Measurements from ENCODE around the gene C17orf107. TPM values are rescaled to one million over a fixed set of nuclear protein-coding genes. Genes with fewer than 3 reads are reported as not detected.

C17orf107 gene
- total and polyA plus RNA-seq, 2 experiments from 2014 or later: 3.9 to 8.8 TPM

- H3F3A ChIP-seq (ENCODE audit: insufficient read depth): peaks cover 43% of the 10 kb centered on the region
- peaks cover 11% of the 10 kb centered on the region for H3K36me3 ChIP-seq (ENCODE audit: low read depth)
- DNase-seq: peak; percentile 96
- H3K79me2 ChIP-seq (ENCODE audit: insufficient read depth): peaks cover 50% of the 10 kb centered on the region
- TF ChIP-seq EZH2 (IDR thresholded peaks at IDR 0.05; ENCODE audit: insufficient read depth, poor library complexity, severe bottlenecking): no peak
- TF ChIP-seq EZH2phosphoT487 (IDR thresholded peaks at IDR 0.05; ENCODE audit: insufficient read depth, low read depth): no peak
- H3K4me1 ChIP-seq (ENCODE audit: insufficient read depth): peaks cover 20% of the 10 kb centered on the region
- peak within 1 kb of the TSS; percentile 83 for H3K9ac ChIP-seq
- H3K27me3 ChIP-seq (replicated peaks; ENCODE audit: insufficient read depth): no peaks in the 10 kb centered on the region
- no peaks in the 10 kb centered on the region for H3K9me3 ChIP-seq (ENCODE audit: low read depth)
- peaks cover 6% of the 10 kb centered on the region; the same call in 1 of the 2 replicates for H4K20me1 ChIP-seq (ENCODE audit: insufficient read depth)
- WGBS, 2 experiments (ENCODE audit: low coverage in 1 of 2, low lambda C conversion rate in 2 of 2, missing lambda C conversion rate in 2 of 2): 1% methylated on average over 49 to 57 of the region's 59 CpGs
- H3K4me3 ChIP-seq: peak within 1 kb of the TSS; percentile 93
- peak within 1 kb of the TSS; percentile 69 for H2AFZ ChIP-seq
- no peaks in the 10 kb centered on the region for H3K9me2 ChIP-seq (ENCODE audit: insufficient read depth)
- in situ Hi-C loops (cut with MboI): no loop called here
- H3K27ac ChIP-seq: peak within 1 kb of the TSS; percentile 91
- peak within 1 kb of the TSS; percentile 97 for H3K4me2 ChIP-seq (ENCODE audit: unreplicated experiment)
Measured at GRCh38 chr17:4948166-4948930, 49.0 kb downstream of the C17orf107 start, which contains the start of gene PFN1. Gene PFN1, minus strand, starts transcription at chr17:4948530. Its CDS starts 136 bp downstream, at chr17:4948394.

DNA sequence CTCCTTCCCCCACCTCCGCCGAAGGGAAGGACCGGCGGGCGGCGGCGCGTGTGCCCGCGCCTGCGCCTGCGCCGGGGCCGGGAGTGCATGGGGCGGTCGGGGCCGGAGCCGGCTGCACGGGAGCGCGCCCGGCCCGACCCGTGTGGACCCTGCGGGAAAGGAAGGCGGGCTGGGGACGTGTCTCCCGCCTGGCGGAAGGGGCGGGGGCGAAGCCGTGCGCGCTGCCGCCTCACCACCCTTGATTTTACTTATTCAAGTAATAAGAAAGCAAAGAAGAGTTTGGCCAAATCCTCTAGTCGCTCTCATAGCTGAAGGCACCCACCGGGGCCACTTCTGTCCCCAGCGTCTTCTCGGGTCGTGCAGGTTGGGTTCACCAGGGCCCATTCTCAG, 49.6 kb downstream of the C17orf107 start:
- H2AFZ ChIP-seq: peak overlapping the region; percentile 69
- WGBS, 2 experiments (ENCODE audit: low coverage in 1 of 2, low lambda C conversion rate in 2 of 2, missing lambda C conversion rate in 2 of 2): 1 to 3% methylated on average over 24 to 27 of the region's 40 CpGs
- peaks cover 39% of the 10 kb centered on the region for H3F3A ChIP-seq (ENCODE audit: insufficient read depth)
- H3K4me3 ChIP-seq: peak overlapping the region; percentile 93
- peak overlapping the region; percentile 83 for H3K9ac ChIP-seq
- no peaks in the 10 kb centered on the region for H3K9me3 ChIP-seq (ENCODE audit: low read depth)
- peaks cover 44% of the 10 kb centered on the region for H3K79me2 ChIP-seq (ENCODE audit: insufficient read depth)
- in situ Hi-C loops (cut with MboI): no loop called here
- H3K4me2 ChIP-seq (ENCODE audit: unreplicated experiment): peak overlapping the region; percentile 97
- H3K27me3 ChIP-seq (replicated peaks; ENCODE audit: insufficient read depth): no peaks in the 10 kb centered on the region
- no peaks in the 10 kb centered on the region for H3K9me2 ChIP-seq (ENCODE audit: insufficient read depth)
- peaks cover 25% of the 10 kb centered on the region for H3K4me1 ChIP-seq (ENCODE audit: insufficient read depth)
- H3K27ac ChIP-seq: peak overlapping the region; percentile 91
- H4K20me1 ChIP-seq (ENCODE audit: insufficient read depth): peaks cover 6% of the 10 kb centered on the region; the same call in 1 of the 2 replicates
- peak; percentile 95 for DNase-seq
- TF ChIP-seq EZH2phosphoT487 (IDR thresholded peaks at IDR 0.05; ENCODE audit: insufficient read depth, low read depth) (no peak), EZH2 (IDR thresholded peaks at IDR 0.05; ENCODE audit: insufficient read depth, poor library complexity, severe bottlenecking) (no peak)
- H3K36me3 ChIP-seq (ENCODE audit: low read depth): peaks cover 11% of the 10 kb centered on the region

DNA sequence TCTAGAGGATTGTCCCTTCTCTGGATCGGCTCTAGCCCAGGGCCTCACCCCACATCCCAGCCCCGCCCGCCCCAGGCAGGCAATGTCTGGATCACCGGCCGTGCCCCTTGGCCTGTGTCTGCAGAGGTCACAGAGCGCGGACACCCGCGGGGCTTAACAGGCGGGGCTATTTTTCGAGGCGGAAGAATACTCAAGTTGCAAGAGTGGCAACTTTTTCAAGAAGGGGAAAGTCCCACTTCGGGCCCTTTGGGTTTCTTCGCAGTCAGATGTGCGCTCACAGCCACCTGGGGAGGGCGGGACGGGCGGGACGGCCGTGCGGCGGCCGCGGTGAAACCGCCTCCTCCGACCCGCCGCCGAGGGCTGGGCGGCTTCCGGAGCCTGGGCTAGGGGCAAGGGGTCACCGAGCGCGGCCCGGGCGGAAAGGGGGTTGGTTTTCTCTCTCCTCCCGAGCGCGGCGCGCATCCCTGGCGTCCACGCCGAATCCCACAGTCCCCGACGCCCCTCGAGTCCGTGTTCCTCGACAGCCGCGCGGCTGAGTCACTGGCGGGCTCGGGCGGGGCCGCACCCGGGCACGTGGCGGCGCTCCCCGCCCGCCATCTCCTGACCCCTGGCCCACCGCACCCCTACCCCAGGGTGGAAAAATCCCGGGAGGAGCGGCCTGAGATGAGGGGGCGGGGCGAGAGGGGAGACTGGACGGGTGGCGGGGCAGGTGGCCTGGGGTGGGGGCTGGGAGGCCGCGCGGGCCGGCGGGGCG, 50.2 kb downstream of the C17orf107 start:
- H3K4me3 ChIP-seq: peak overlapping the region; percentile 93
- peak; percentile 80 for DNase-seq
- TF ChIP-seq EZH2phosphoT487 (IDR thresholded peaks at IDR 0.05; ENCODE audit: insufficient read depth, low read depth) (no peak), EZH2 (IDR thresholded peaks at IDR 0.05; ENCODE audit: insufficient read depth, poor library complexity, severe bottlenecking) (no peak)
- peaks cover 25% of the 10 kb centered on the region for H3K4me1 ChIP-seq (ENCODE audit: insufficient read depth)
- H3K4me2 ChIP-seq (ENCODE audit: unreplicated experiment): peak overlapping the region; percentile 97
- peak overlapping the region; percentile 65 for H2AFZ ChIP-seq
- WGBS, 2 experiments (ENCODE audit: low coverage in 1 of 2, low lambda C conversion rate in 2 of 2, missing lambda C conversion rate in 2 of 2): 1% methylated on average over 37 to 49 of the region's 75 CpGs
- no peaks in the 10 kb centered on the region for H3K9me3 ChIP-seq (ENCODE audit: low read depth)
- H3K9ac ChIP-seq: peak overlapping the region; percentile 83
- peaks cover 5% of the 10 kb centered on the region; the same call in 1 of the 2 replicates for H4K20me1 ChIP-seq (ENCODE audit: insufficient read depth)
- no peaks in the 10 kb centered on the region for H3K27me3 ChIP-seq (replicated peaks; ENCODE audit: insufficient read depth)
- in situ Hi-C loops (cut with MboI): no loop called here
- H3K9me2 ChIP-seq (ENCODE audit: insufficient read depth): no peaks in the 10 kb centered on the region
- H3K36me3 ChIP-seq (ENCODE audit: low read depth): peaks cover 11% of the 10 kb centered on the region
- peaks cover 38% of the 10 kb centered on the region for H3K79me2 ChIP-seq (ENCODE audit: insufficient read depth)
- peak overlapping the region; percentile 91 for H3K27ac ChIP-seq
- peaks cover 38% of the 10 kb centered on the region for H3F3A ChIP-seq (ENCODE audit: insufficient read depth)

- Histone ChIP-seq H3K9me2 (ENCODE audit: insufficient read depth) (no peaks in the 10 kb centered on the region), H3K9ac (peak overlapping the region; percentile 83), H3K4me1 (ENCODE audit: insufficient read depth) (peaks cover 19% of the 10 kb centered on the region), H3K4me2 (ENCODE audit: unreplicated experiment) (peak overlapping the region; percentile 50), H2AFZ (peak overlapping the region; percentile 73), H3K9me3 (ENCODE audit: low read depth) (no peaks in the 10 kb centered on the region), H3K36me3 (ENCODE audit: low read depth) (peaks cover 11% of the 10 kb centered on the region), H3F3A (ENCODE audit: insufficient read depth) (peaks cover 32% of the 10 kb centered on the region), H3K4me3 (peak overlapping the region; percentile 93), H3K79me2 (ENCODE audit: insufficient read depth) (peaks cover 31% of the 10 kb centered on the region), H3K27ac (peak overlapping the region; percentile 91), H4K20me1 (ENCODE audit: insufficient read depth) (no peaks in the 10 kb centered on the region; the same call in 1 of the 2 replicates), H3K27me3 (replicated peaks; ENCODE audit: insufficient read depth) (no peaks in the 10 kb centered on the region)
- TF ChIP-seq EZH2 (IDR thresholded peaks at IDR 0.05; ENCODE audit: insufficient read depth, poor library complexity, severe bottlenecking) (no peak), EZH2phosphoT487 (IDR thresholded peaks at IDR 0.05; ENCODE audit: insufficient read depth, low read depth) (no peak)
- DNase-seq: peak; percentile 73
- in situ Hi-C loops (cut with MboI): no loop called here
- WGBS, 2 experiments (ENCODE audit: low coverage in 1 of 2, low lambda C conversion rate in 2 of 2, missing lambda C conversion rate in 2 of 2): 26 to 34% methylated on average over 32 to 51 of the region's 52 CpGs
Measured at GRCh38 chr17:4950075-4950745, 50.9 kb downstream of the C17orf107 start.
